Caco-2 (cell line): Measurements from ENCODE around the gene KRT23. TPM values are rescaled to one million over a fixed set of nuclear protein-coding genes. Genes with fewer than 3 reads are reported as not detected.

Source experiments
- BruUV-seq: library from RNA; stranded (reverse); fragments of 400-500 nt; replicated peaks from 2 replicates; lab custom pipeline; 2021; lab: Mats Ljungman, UMichigan
- CTCF ChIA-PET: fragments of 300-600 bp; sonication (Branson Sonifier 250); formaldehyde crosslinking; loops from one replicate; lab custom pipeline; 2022; ENCODE audit warnings: antibody characterized with exemption; lab: Charles Lee
- POLR2A ChIA-PET: fragments of 300-600 bp; sonication (Branson Sonifier 250); formaldehyde crosslinking; loops from one replicate; lab custom pipeline; 2022; ENCODE audit warnings: antibody characterized with exemption; lab: Charles Lee
- DNase-seq, 2 experiments: peaks; one replicate each; pipeline versions ENCODE4 v3.0.0 to v3.0.0-alpha.2; 2020 to 2022
- H3K27me3 ChIP-seq: replicated peaks from 2 replicates; pipeline ENCODE4 v1.6.0; 2011; ENCODE audit warnings: low read length; ENCODE audit not compliant: control insufficient read depth, insufficient read depth
- H3K36me3 ChIP-seq: 2 replicates; pipeline ENCODE4 v1.5.1; 2011; ENCODE audit warnings: low read length; ENCODE audit not compliant: control insufficient read depth, insufficient read depth
- H3K4me1 ChIP-seq: fragments of 250-450 bp; sonication (Bioruptor Pico); 2 replicates; pipeline ENCODE4 v1.5.1; 2020; ENCODE audit warnings: mild to moderate bottlenecking
- H3K4me3 ChIP-seq: 2 replicates; pipeline ENCODE4 v1.5.1; 2011; ENCODE audit warnings: low read depth, mild to moderate bottlenecking, control low read depth, low read length
- H3K9me3 ChIP-seq: fragments of 250-450 bp; sonication (Bioruptor Pico); 2 replicates; pipeline ENCODE4 v1.5.1; 2020; ENCODE audit warnings: mild to moderate bottlenecking, moderate library complexity
- H3K27ac Mint-ChIP-seq: one replicate; pipeline ENCODE4 v1.8.0; 2022; ENCODE audit warnings: mixed read lengths; ENCODE audit not compliant: unreplicated experiment
- H3K27me3 Mint-ChIP-seq: one replicate; pipeline ENCODE4 v1.8.0; 2022; ENCODE audit warnings: mixed read lengths; ENCODE audit not compliant: insufficient read depth, unreplicated experiment
- H3K36me3 Mint-ChIP-seq: one replicate; pipeline ENCODE4 v1.8.0; 2022; ENCODE audit warnings: mild to moderate bottlenecking, mixed read lengths; ENCODE audit not compliant: insufficient read depth, unreplicated experiment
- H3K4me1 Mint-ChIP-seq: one replicate; pipeline ENCODE4 v1.8.0; 2022; ENCODE audit warnings: low read depth, mixed read lengths; ENCODE audit not compliant: unreplicated experiment
- H3K4me3 Mint-ChIP-seq: one replicate; pipeline ENCODE4 v1.8.0; 2022; ENCODE audit warnings: mild to moderate bottlenecking, moderate library complexity, mixed read lengths; ENCODE audit not compliant: unreplicated experiment
- H3K9me3 Mint-ChIP-seq: one replicate; pipeline ENCODE4 v1.8.0; 2022; ENCODE audit warnings: mixed read lengths; ENCODE audit not compliant: unreplicated experiment
- intact Hi-C: fragments of 100-400 bp; cut with micrococcal nuclease; formaldehyde crosslinking; loops from one replicate; pipeline ENCODE4 v1.10.0; 2022; ENCODE audit not compliant: unreplicated experiment
- total RNA-seq: library from RNA; stranded (reverse); gene quantifications from 2 replicates; pipeline ENCODE4 v1.2.3, GENCODE V29; 2022
- TF ChIP-seq, protein P1 (sequence below), 2 experiments: fragments of 200-600 bp in 1 of 2; IDR thresholded peaks; 1 replicate in 1 of 2; 2 replicates in 1 of 2; pipeline versions ENCODE4 v1.5.1 to v1.8.0; 2011 to 2022; ENCODE audit warnings: antibody characterized with exemption in 1 of 2, control low read depth in 1 of 2, inconsistent platforms in 1 of 2, low read depth in 1 of 2, low read length in 1 of 2, mild to moderate bottlenecking in 1 of 2, moderate library complexity in 1 of 2; ENCODE audit not compliant: insufficient read depth in 1 of 2, severe bottlenecking in 1 of 2, unreplicated experiment in 1 of 2

KRT23 gene
- total RNA-seq, 1 experiment from 2014 or later, result 47.1 TPM

DNA sequence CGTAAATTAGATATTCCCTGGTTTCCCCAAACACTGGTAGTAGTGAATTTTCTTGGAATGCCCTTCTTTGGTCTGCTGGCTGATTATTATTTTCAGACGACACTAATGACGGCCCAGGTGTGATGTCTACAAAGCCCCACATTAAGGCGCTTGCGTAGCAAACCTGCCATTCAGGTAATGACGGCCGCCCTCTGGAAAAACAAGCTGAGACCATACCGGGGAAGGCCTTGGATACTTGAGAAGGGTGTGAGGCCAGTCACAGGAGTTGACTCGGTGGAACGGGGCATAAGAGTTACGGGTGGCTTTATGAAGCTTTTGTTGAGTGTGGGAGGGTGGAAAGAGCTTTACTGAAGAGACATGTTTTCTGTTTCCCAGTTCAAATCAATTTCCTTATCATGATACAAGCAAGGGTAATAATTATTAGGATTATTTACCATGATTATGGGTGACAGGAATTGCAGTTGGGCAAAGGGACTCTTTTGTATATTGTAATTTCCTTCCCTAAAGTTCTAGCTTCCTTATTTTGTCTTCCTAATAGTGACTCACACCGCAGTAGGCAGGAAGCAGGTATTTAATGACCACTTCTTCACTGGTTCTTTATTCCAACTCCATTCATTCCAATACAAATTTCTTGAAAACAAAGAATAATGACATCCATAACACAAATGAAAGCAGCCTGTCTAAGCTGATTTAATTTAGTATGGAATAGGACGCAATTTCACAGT is 24.8 kb downstream of the KRT23 start:
- Mint-ChIP-seq H3K4me3 (no peak overlapping the region), H3K27me3 (no peaks in the 10 kb centered on the region), H3K27ac (peak overlapping the region; percentile 87), H3K36me3 (no peaks in the 10 kb centered on the region), H3K9me3 (no peaks in the 10 kb centered on the region), H3K4me1 (peaks cover 35% of the 10 kb centered on the region)
- Histone ChIP-seq H3K36me3 (no peaks in the 10 kb centered on the region), H3K4me1 (peaks cover 47% of the 10 kb centered on the region), H3K9me3 (no peaks in the 10 kb centered on the region), H3K4me3 (no peak overlapping the region), H3K27me3 (no peaks in the 10 kb centered on the region)
- intact Hi-C loops, result no loop called here
- TF ChIP-seq, protein P1, sequence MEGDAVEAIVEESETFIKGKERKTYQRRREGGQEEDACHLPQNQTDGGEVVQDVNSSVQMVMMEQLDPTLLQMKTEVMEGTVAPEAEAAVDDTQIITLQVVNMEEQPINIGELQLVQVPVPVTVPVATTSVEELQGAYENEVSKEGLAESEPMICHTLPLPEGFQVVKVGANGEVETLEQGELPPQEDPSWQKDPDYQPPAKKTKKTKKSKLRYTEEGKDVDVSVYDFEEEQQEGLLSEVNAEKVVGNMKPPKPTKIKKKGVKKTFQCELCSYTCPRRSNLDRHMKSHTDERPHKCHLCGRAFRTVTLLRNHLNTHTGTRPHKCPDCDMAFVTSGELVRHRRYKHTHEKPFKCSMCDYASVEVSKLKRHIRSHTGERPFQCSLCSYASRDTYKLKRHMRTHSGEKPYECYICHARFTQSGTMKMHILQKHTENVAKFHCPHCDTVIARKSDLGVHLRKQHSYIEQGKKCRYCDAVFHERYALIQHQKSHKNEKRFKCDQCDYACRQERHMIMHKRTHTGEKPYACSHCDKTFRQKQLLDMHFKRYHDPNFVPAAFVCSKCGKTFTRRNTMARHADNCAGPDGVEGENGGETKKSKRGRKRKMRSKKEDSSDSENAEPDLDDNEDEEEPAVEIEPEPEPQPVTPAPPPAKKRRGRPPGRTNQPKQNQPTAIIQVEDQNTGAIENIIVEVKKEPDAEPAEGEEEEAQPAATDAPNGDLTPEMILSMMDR (IDR thresholded peaks at IDR 0.05; ENCODE audit: insufficient read depth in 1 of 2, low read depth in 1 of 2, low read length in 1 of 2, severe bottlenecking in 1 of 2, unreplicated experiment in 1 of 2), result no peak
- CTCF ChIA-PET, result interaction anchor here (0.9 kb wide), 1 partner anchor 147 kb away, joined by 3 read pairs; no protein-coding TSS in a partner anchor
- BruUV-seq, result no TSS peak
- no peak for DNase-seq
- POLR2A ChIA-PET, result no interaction called here

GRCh38 chr17:40910441-40910841 is 27.0 kb downstream of the KRT23 start:
- Mint-ChIP-seq H3K36me3 (peaks cover 5% of the 10 kb centered on the region), H3K4me3 (no peak overlapping the region), H3K4me1 (peaks cover 30% of the 10 kb centered on the region), H3K9me3 (no peaks in the 10 kb centered on the region), H3K27ac (peak overlapping the region; percentile 87), H3K27me3 (no peaks in the 10 kb centered on the region)
- Histone ChIP-seq H3K27me3 (no peaks in the 10 kb centered on the region), H3K4me1 (peaks cover 35% of the 10 kb centered on the region), H3K9me3 (no peaks in the 10 kb centered on the region), H3K4me3 (no peak overlapping the region), H3K36me3 (no peaks in the 10 kb centered on the region)
- CTCF ChIA-PET, result interaction anchor here (1.0 to 1.2 kb wide), 4 partner anchors 39 to 505 kb away, joined by 3 to 6 read pairs (median 3); partner anchors contain the start of gene KRTAP2-1
- intact Hi-C loops, result no loop called here
- DNase-seq, result no peak
- POLR2A ChIA-PET, result interaction anchor here (0.9 kb wide), 1 partner anchor 149 kb away, joined by 4 read pairs; no protein-coding TSS in a partner anchor
- BruUV-seq, result no TSS peak
- TF ChIP-seq, protein P1 (IDR thresholded peaks at IDR 0.05; ENCODE audit: insufficient read depth in 1 of 2, low read depth in 1 of 2, low read length in 1 of 2, severe bottlenecking in 1 of 2, unreplicated experiment in 1 of 2), result no peak

DNA sequence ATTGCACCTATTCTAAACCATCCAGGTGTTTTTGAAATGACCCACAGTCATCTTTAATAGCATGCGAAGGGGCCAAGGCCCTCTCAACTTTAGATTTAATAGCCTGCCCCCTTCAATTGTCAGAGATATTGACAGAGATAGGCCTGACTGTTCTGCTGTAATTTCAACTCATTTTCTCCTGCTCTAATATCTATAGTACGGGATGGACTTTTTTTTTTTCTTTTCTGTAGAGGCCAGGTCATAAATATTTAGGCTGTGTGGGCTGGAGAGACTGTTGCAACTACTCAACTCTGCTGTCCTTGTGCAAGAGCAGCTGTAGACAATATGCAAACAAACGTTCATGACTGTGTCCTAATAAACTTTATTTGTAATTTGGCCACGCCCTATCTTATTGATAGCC is 27.7 kb downstream of the KRT23 start:
- intact Hi-C loops, result loop anchor here (1.0 to 5.0 kb wide), 10 partner anchors 48 to 739 kb away; partner anchors contain the start of gene KRTAP3-1
- no peak overlapping the region for H3K4me3 Mint-ChIP-seq
- H3K9me3 Mint-ChIP-seq, result no peaks in the 10 kb centered on the region
- no peaks in the 10 kb centered on the region for H3K27me3 ChIP-seq
- H3K36me3 ChIP-seq, result no peaks in the 10 kb centered on the region
- ChIA-PET POLR2A (interaction anchor here (0.6 to 0.9 kb wide), 2 partner anchors 137 to 149 kb away, joined by 3 to 4 read pairs; partner anchors contain the start of gene KRTAP2-1), CTCF (interaction anchor here (1.0 to 1.2 kb wide), 4 partner anchors 40 to 506 kb away, joined by 3 to 6 read pairs (median 3); partner anchors contain the start of gene KRTAP2-1)
- BruUV-seq, result no TSS peak
- peaks cover 32% of the 10 kb centered on the region for H3K4me1 Mint-ChIP-seq
- no peak overlapping the region for H3K4me3 ChIP-seq
- H3K4me1 ChIP-seq, result peaks cover 30% of the 10 kb centered on the region
- no peaks in the 10 kb centered on the region for H3K27me3 Mint-ChIP-seq
- H3K9me3 ChIP-seq, result no peaks in the 10 kb centered on the region
- DNase-seq, result peak in 1 of 2 experiments; percentile 54
- peaks cover 5% of the 10 kb centered on the region for H3K36me3 Mint-ChIP-seq
- H3K27ac Mint-ChIP-seq, result peak overlapping the region; percentile 87
- TF ChIP-seq, protein P1 (IDR thresholded peaks at IDR 0.05; ENCODE audit: insufficient read depth in 1 of 2, low read depth in 1 of 2, low read length in 1 of 2, severe bottlenecking in 1 of 2, unreplicated experiment in 1 of 2), result no peak
